ENCODE measurements around the gene ACVR1.
A peak's percentile ranks its signal among the peaks of the same experiment; 100 is the strongest.
"Not testable (repeated sequence)": the region's sequence is repeated elsewhere in the genome, so short reads cannot be mapped to it uniquely, and the experiment has no call there.

The ACVR1 gene

GRCh38 chr2:157890969-157891642, 15.0 kb upstream of the ACVR1 start:
- POLR2A ChIA-PET: no interaction called here
- no peak overlapping the region for H3K4me3 ChIP-seq (ENCODE audit: low read depth, low read length)
- no peak for DNase-seq (ENCODE audit: low read depth, low spot score)
- no peak for TF ChIP-seq CTCF (IDR thresholded peaks at IDR 0.05; ENCODE audit: insufficient read depth, low read length, missing control alignments)
- CTCF ChIA-PET: interaction anchor here (1.3 to 2.2 kb wide), 4 partner anchors 10 to 114 kb away, joined by 3 to 7 read pairs (median 4); partner anchors contain the start of gene ACVR1

GRCh38 chr2:157887946-157888345, 11.8 kb upstream of the ACVR1 start:
- TF ChIP-seq CTCF (IDR thresholded peaks at IDR 0.05; ENCODE audit: insufficient read depth, low read length, missing control alignments): no peak
- POLR2A ChIA-PET: no interaction called here
- CTCF ChIA-PET: interaction anchor here (2.0 kb wide), 1 partner anchor 11 kb away, joined by 4 read pairs; no protein-coding TSS in a partner anchor
- no peak overlapping the region for H3K4me3 ChIP-seq (ENCODE audit: low read depth, low read length)
- DNase-seq (ENCODE audit: low read depth, low spot score): no peak

GRCh38 chr2:157884533-157884932, 8.4 kb upstream of the ACVR1 start:
- CTCF ChIA-PET: interaction anchor here (1.6 kb wide), 1 partner anchor 8 kb away, joined by 5 read pairs; the partner anchor contains the start of gene ACVR1
- POLR2A ChIA-PET; DNase-seq (ENCODE audit: low read depth, low spot score); H3K4me3 ChIP-seq (ENCODE audit: low read depth, low read length): not testable (repeated sequence)

- CTCF ChIA-PET: interaction anchor here (1.0 kb wide), 1 partner anchor 10 kb away, joined by 3 read pairs; no protein-coding TSS in a partner anchor
- POLR2A ChIA-PET: no interaction called here
- H3K4me3 ChIP-seq (ENCODE audit: low read depth, low read length): no peak overlapping the region
- no peak for DNase-seq (ENCODE audit: low read depth, low spot score)
- no peak for TF ChIP-seq CTCF (IDR thresholded peaks at IDR 0.05; ENCODE audit: insufficient read depth, low read length, missing control alignments)
Measured at GRCh38 chr2:157880927-157881326, 4.8 kb upstream of the ACVR1 start.

- no peak overlapping the region for H3K4me3 ChIP-seq (ENCODE audit: low read depth, low read length)
- CTCF ChIA-PET: interaction anchor here (1.4 to 2.6 kb wide), 6 partner anchors 17 to 105 kb away, joined by 6 to 32 read pairs (median 8); no protein-coding TSS in a partner anchor
- no peak for TF ChIP-seq CTCF (IDR thresholded peaks at IDR 0.05; ENCODE audit: insufficient read depth, low read length, missing control alignments)
- POLR2A ChIA-PET: no interaction called here
- no peak for DNase-seq (ENCODE audit: low read depth, low spot score)
Measured at GRCh38 chr2:157877761-157878400, 1.8 kb upstream of the ACVR1 start.

GRCh38 chr2:157876786-157877138, 632 bp upstream of the ACVR1 start:
- DNase-seq (ENCODE audit: low read depth, low spot score): no peak
- peak overlapping the region; percentile 66 for H3K4me3 ChIP-seq (ENCODE audit: low read depth, low read length)
- CTCF ChIA-PET: interaction anchor here (1.0 to 2.6 kb wide), 17 partner anchors 8 to 104 kb away, joined by 3 to 32 read pairs (median 6); no protein-coding TSS in a partner anchor
- TF ChIP-seq CTCF (IDR thresholded peaks at IDR 0.05; ENCODE audit: insufficient read depth, low read length, missing control alignments): no peak
- POLR2A ChIA-PET: interaction anchor here (0.7 to 2.1 kb wide), 5 partner anchors 21 to 572 kb away, joined by 3 to 11 read pairs (median 4); no protein-coding TSS in a partner anchor
